ENCODE data around the gene AFF3.

GRCh38 chr2:99960790-99961189 lies 181.6 kb downstream of the AFF3 start:
- TF ChIP-seq POLR2A (IDR thresholded peaks at IDR 0.05) (no peak), CTCF (IDR thresholded peaks at IDR 0.05) (no peak)

Data from right lobe of liver (tissue), 4 donors.